Liver (tissue), 3 donors: ENCODE data around the gene SCNN1A.

ENCODE experiments used
- CTCF ChIP-seq: fragments of 150-350 bp; IDR thresholded peaks from 2 replicates; pipeline ENCODE4 v1.5.1; 2017; ENCODE audit warnings: improper control_type of control experiment, low read depth, low read length; ENCODE audit not compliant: missing input control
- GABPA ChIP-seq, 2 donors: IDR thresholded peaks in 1 of 2; conservative IDR thresholded peaks in 1 of 2; 2 replicates each; pipeline ENCODE4 v1.6.1; 2016; ENCODE audit warnings: antibody characterized with exemption in 2 of 2, mild to moderate bottlenecking in 1 of 2, moderate library complexity in 1 of 2
- JUND ChIP-seq, 2 donors: IDR thresholded peaks; 2 replicates each; pipeline ENCODE4 v1.6.1; 2016; ENCODE audit warnings: antibody characterized with exemption in 2 of 2
- MAX ChIP-seq: IDR thresholded peaks from 2 replicates; pipeline ENCODE4 v1.6.1; 2016; ENCODE audit warnings: antibody characterized with exemption
- TAF1 ChIP-seq: conservative IDR thresholded peaks from 2 replicates; pipeline ENCODE4 v1.6.1; 2016; ENCODE audit warnings: antibody characterized with exemption, mild to moderate bottlenecking
- TF ChIP-seq, protein P1 (sequence below): IDR thresholded peaks from 2 replicates; pipeline ENCODE4 v1.6.1; 2016; ENCODE audit warnings: antibody characterized with exemption, mild to moderate bottlenecking
- donor health status: healthy.
- donor health status: healthy.

GRCh38 chr12:6347367-6348338, 27.7 kb downstream of the SCNN1A start:
- TF ChIP-seq, protein P1, sequence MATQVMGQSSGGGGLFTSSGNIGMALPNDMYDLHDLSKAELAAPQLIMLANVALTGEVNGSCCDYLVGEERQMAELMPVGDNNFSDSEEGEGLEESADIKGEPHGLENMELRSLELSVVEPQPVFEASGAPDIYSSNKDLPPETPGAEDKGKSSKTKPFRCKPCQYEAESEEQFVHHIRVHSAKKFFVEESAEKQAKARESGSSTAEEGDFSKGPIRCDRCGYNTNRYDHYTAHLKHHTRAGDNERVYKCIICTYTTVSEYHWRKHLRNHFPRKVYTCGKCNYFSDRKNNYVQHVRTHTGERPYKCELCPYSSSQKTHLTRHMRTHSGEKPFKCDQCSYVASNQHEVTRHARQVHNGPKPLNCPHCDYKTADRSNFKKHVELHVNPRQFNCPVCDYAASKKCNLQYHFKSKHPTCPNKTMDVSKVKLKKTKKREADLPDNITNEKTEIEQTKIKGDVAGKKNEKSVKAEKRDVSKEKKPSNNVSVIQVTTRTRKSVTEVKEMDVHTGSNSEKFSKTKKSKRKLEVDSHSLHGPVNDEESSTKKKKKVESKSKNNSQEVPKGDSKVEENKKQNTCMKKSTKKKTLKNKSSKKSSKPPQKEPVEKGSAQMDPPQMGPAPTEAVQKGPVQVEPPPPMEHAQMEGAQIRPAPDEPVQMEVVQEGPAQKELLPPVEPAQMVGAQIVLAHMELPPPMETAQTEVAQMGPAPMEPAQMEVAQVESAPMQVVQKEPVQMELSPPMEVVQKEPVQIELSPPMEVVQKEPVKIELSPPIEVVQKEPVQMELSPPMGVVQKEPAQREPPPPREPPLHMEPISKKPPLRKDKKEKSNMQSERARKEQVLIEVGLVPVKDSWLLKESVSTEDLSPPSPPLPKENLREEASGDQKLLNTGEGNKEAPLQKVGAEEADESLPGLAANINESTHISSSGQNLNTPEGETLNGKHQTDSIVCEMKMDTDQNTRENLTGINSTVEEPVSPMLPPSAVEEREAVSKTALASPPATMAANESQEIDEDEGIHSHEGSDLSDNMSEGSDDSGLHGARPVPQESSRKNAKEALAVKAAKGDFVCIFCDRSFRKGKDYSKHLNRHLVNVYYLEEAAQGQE, result no peak
- TF ChIP-seq CTCF (no peak), MAX (no peak), JUND (IDR thresholded peaks at IDR 0.05) (no peak), TAF1 (no peak), GABPA (IDR thresholded peaks at IDR 0.05 in 1 of 2, conservative IDR thresholded peaks at IDR 0.05 in 1 of 2) (no peak)
